Measurements from ENCODE around the gene APBB3. TPM values are rescaled to one million over a fixed set of nuclear protein-coding genes. Genes with fewer than 3 reads are reported as not detected.
"Not testable (repeated sequence)": the region's sequence is repeated elsewhere in the genome, so short reads cannot be mapped to it uniquely, and the experiment has no call there.

APBB3 gene
- 10 to 100 TPM; 11.4 to 14.3 TPM for total RNA-seq
- long read RNA-seq, partial matches to known transcripts: 5 of 11 reads
- long read RNA-seq, other reads (novel, unspliced or antisense): 5 of 11 reads

DNA sequence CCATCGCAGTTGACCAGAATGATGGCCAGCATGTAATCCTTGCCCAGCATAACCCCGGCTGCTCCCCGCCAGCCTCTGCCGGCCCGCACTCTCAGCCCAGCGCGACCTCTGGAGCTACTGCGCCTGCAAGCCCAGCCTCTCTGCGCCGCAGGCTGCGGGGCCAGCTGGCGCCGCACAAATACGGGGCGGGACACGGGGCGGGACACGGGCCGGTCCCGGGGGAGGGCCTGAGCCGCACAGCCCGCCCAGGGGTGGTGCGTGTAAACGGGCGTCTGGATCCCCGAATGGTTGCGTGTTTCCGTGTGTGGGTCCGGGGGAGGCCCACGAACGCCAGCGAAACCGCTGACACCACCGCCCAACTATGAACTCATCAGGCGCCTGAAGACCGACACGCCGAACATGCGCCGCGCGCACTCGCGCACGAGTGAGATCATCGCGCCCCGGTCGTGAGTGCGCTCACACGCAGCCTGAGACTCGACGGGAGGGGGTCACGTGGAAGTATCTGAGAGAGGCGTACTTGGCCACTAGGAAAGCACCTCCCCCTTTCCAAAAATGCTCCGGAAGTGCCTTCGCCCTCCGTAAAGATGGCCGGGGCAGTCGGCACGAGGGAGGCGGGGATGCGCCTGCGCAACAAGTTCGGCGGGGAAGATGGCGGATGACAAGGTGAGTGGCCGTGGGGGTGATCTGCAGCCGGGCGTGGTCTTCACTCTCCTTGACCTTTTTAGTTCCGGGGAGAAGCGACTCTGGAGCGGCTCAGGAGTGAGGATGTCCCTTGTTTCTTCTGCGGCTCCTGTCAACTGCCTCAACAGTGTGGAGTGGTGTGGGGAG is at the start of gene APBB3, which contains the start of gene SLC35A4:
APBB3 (minus strand) TSS at position 403 of the 828 bp plus-strand sequence; CDS start at position 50, 353 bp downstream.
SLC35A4 (plus strand) TSS at position 633 of the 828 bp plus-strand sequence. CDS start 2,342 bp downstream, outside the sequence.
- intact Hi-C loops (cut with DNase I): loop anchor here (5.0 to 10.0 kb wide), 2 partner anchors 68 to 80 kb away; partner anchors contain the start of genes CD14 (in 1 of the 2), IK (in 1 of the 2) and NDUFA2 (in 1 of the 2)
- ATAC-seq (peak; percentile 94 to 95), DNase-seq (peak; percentile 98)

- DNase-seq (no peak), ATAC-seq (no peak)
- intact Hi-C loops (cut with DNase I): no loop called here
Observed at GRCh38 chr5:140611020-140611521, 46.7 kb upstream of the APBB3 start.

DNA sequence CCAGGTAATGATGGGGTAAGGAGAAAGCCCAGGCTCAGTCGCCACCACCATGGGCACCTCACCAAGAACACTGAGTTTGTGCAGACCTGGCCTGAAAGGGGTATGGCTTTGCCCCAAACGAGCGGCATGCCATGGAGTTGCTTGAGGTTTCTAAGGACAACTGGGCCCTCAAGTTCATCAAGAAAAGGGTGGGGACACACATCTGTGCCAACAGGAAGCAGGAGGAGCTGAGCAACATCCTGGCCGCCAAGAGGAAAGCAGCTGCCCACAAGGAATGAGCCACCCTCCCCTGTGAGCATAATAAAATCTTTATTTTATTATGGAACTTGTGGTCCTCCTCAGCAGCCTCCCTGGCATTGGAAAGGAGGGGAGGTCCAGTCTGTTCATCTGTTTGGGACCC is 44.7 kb upstream of the APBB3 start:
- intact Hi-C loops (cut with DNase I): no loop called here
- peak; percentile 30 to 74 for ATAC-seq
- peak; percentile 47 for DNase-seq

DNA sequence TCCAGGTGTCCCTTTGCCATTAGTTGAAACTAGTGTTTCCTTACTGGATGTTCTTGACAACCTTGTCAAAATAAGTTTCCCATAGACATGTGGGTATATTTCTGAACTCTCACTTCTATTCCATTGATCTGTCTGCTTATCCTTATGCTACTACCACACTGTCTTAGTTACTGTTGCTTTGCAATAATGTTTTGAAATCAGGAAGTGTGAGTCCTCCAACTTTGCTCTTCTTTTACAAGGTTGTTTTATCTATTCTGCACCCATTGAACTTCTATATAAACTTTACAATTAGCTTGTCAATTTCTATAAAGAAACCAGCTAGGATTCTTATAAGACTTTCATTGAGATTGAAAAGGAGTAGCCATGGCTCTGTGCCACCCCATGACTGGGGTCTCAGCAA is 44.3 kb upstream of the APBB3 start:
- DNase-seq (no peak), ATAC-seq (no peak)
- intact Hi-C loops (cut with DNase I): no loop called here

- ATAC-seq (no peak), DNase-seq (no peak)
- intact Hi-C loops (cut with DNase I): no loop called here
Observed at GRCh38 chr5:140607031-140607430, 42.6 kb upstream of the APBB3 start.

GRCh38 chr5:140605879-140606278 is 41.5 kb upstream of the APBB3 start:
- DNase-seq: no peak
- no peak for ATAC-seq
- intact Hi-C loops (cut with DNase I): no loop called here

DNA sequence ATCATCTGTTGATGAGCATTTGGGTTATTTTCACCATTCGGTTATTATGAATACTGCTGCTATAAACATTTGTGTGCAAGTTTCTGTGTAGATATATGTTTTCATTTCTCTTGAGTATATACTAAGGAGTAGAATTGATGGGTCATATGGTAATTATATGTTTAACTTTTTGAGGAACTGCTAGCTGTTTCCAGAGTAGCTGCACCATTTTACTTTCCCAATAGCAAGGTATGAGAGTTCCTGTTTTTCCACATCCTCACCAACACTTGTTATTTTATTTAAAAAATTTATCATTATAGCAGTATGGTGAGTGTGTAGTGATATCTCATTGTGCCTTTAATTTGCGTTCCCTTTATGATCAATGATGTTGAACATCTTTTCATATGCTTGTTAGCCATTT is 39.3 kb upstream of the APBB3 start:
- intact Hi-C loops (cut with DNase I): no loop called here
- no peak for DNase-seq
- no peak for ATAC-seq

DNA sequence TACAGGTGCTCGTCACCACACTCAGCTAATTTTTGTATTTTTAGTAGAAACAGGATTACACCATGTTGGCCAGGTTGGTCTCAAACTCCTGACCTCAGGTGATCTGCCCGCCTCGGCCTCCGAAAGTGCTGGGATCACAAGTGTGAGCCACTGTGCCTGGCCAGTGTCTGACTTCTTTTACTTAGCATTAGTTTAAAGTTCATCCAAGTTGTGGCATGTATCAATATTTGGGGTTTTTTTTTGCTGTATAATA is 39.0 kb upstream of the APBB3 start:
- ATAC-seq; DNase-seq; intact Hi-C loops (cut with DNase I): not testable (repeated sequence)

GRCh38 chr5:140602147-140602546 is 37.7 kb upstream of the APBB3 start:
- ATAC-seq: peak in 1 of 2 donors; percentile 60
- intact Hi-C loops (cut with DNase I): no loop called here
- DNase-seq: no peak

DNA sequence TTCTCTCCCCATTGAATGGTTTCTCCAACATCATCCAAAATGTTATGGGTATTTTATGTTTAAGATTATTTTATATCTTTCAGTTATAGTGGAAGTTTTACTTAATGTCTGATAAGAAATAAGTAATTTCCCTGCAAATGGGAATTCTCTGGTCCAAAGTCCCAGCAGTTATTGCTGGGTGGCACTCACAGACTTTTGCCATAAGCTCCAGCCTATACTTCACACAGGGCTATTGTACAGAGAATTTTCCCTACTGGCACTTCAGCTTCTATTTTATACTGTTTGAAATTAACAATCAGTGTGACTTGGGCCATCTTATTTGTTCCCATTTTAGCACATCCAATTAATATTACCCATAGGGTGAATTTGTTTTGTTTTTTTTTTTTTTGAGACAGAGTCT is 35.7 kb upstream of the APBB3 start:
- no peak for ATAC-seq
- no peak for DNase-seq
- intact Hi-C loops (cut with DNase I): no loop called here

DNA sequence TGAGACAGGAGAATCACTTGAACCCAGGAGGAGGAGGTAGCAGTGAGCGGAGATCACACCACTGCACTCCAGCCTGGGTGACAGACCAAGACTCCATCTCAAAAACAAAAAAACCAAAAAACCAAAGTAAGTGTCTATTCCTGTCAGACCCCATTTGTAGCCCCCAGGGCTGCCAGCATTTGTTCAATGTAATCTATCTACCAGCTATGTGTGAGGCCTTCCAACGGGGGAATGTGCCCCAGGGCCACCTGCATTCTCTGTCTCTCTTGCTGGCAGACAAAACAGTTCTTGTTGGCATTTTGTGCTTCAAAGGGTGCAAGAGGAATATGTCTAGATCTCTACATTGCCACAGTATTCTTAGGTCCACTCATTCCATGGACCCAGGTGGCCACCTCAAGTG is 34.4 kb upstream of the APBB3 start:
- intact Hi-C loops (cut with DNase I): no loop called here
- no peak for DNase-seq
- ATAC-seq: no peak

DNA sequence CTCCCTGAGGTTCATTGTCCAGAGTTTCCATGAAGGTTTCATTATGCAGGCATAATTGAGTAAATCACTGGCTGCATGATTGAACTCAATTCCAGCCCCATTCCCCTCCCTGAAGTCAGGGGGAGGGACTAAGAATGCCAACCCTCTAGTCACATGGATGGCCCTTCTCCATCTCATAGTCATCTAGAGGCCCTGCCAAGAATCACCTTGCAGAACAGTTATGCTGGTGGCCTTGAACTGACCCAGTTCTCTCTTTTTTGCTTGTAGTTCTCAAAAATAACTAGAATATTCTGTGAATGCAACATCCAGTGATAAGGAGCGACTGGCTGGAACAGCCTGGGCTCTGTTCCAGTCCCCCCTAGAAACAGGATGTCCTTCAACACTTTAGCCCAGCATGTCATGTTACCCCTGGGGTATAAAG is 31.9 kb upstream of the APBB3 start:
- intact Hi-C loops (cut with DNase I): no loop called here
- DNase-seq: no peak
- peak; percentile 57 to 82 for ATAC-seq

- no peak for DNase-seq
- intact Hi-C loops (cut with DNase I): no loop called here
- ATAC-seq: peak; percentile 38 to 64
Observed at GRCh38 chr5:140595538-140596300, 31.3 kb upstream of the APBB3 start.

- DNase-seq (no peak), ATAC-seq (no peak)
- intact Hi-C loops (cut with DNase I): no loop called here
Observed at GRCh38 chr5:140594169-140594568, 29.8 kb upstream of the APBB3 start.

GRCh38 chr5:140593070-140593469 is 28.7 kb upstream of the APBB3 start:
- ATAC-seq; DNase-seq; intact Hi-C loops (cut with DNase I): not testable (repeated sequence)

DNA sequence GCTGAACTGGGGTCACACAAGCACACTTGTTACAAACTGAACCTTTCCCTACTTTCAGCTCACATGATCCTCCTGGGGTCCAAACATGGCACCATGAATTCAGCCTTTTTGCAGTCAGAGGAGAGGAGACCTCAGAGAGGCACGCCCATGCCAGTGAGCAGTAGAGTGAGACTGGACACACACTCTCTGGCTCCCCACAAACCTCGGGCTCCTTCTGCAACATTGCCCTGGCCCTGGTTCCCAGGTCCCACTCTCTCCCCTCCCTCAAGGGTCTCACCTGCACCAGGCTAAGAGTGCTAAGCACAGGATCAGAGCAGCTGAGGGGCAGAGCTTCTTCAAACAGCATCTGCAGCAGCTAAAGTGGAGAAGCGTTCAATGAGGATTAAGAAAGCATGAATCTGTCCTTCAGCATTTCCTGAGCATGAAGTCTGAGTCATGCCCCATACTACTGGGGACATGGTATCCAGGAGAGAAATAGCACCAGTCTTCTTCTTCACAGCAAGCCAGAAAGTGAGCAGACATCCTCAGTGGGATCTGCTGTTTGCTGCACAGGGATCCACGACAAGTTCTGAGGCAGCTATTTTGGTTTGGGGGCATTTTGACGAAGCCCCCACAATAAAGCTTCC is 27.5 kb upstream of the APBB3 start:
- no peak for DNase-seq
- intact Hi-C loops (cut with DNase I): no loop called here
- peak in 1 of 2 donors; percentile 19 for ATAC-seq

- intact Hi-C loops (cut with DNase I): no loop called here
- ATAC-seq: no peak
- DNase-seq: no peak
Observed at GRCh38 chr5:140590861-140591260, 26.5 kb upstream of the APBB3 start.

- no peak for DNase-seq
- intact Hi-C loops (cut with DNase I): no loop called here
- ATAC-seq: peak; percentile 47 to 67
Observed at GRCh38 chr5:140588311-140589070, 24.1 kb upstream of the APBB3 start.

DNA sequence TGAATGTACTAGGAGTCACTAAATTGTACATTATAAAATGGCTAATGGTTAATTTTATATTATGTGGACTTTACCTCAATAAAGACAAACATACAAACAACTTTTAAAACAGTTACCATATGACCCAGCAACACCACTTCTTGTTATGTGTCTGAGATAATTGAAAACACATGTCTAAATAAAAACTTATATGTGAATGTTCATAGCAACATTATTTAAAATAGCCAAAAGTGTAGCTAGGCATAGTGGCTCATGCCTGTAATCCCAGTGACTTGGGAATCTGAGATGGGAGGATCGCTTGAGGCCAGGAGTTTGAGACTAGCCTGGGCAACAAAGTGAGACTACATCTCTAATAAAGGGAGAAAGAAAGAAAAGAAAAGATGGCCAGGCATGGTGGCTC is 23.1 kb upstream of the APBB3 start:
- no peak for ATAC-seq
- intact Hi-C loops (cut with DNase I): no loop called here
- DNase-seq: no peak
